Aorta (tissue), 5 donors: Measurements from ENCODE around the gene VPS13D. TPM values are rescaled to one million over a fixed set of nuclear protein-coding genes. Genes with fewer than 3 reads are reported as not detected.

Experiments
- ATAC-seq: fragments of 200-7000 bp; cut with Tn5 transposase; one replicate; pipeline ENCODE4 v1.9.1; 2022; ENCODE audit warnings: moderate library complexity; ENCODE audit not compliant: low FRiP score
- DNase-seq, 2 donors: peaks; one replicate each; pipeline ENCODE4 v3.0.0-alpha.2; 2020
- H3K27ac ChIP-seq, 2 donors: one replicate each; pipeline ENCODE4 v1.5.1; 2013; ENCODE audit warnings: low read length in 2 of 2, mild to moderate bottlenecking in 2 of 2, moderate library complexity in 2 of 2, control low read depth in 1 of 2, inconsistent platforms in 1 of 2, low read depth in 1 of 2
- H3K27me3 ChIP-seq, 2 donors: one replicate each; pipeline ENCODE4 v1.6.1; 2013; ENCODE audit warnings: control low read depth in 1 of 2, low read length in 1 of 2, mild to moderate bottlenecking in 1 of 2, moderate library complexity in 1 of 2; ENCODE audit not compliant: insufficient read depth in 2 of 2, control insufficient read depth in 1 of 2
- H3K36me3 ChIP-seq, 2 donors: one replicate each; pipeline ENCODE4 v1.6.1; 2013; ENCODE audit warnings: control low read depth in 1 of 2, low read length in 1 of 2, mild to moderate bottlenecking in 1 of 2; ENCODE audit not compliant: insufficient read depth in 2 of 2, control insufficient read depth in 1 of 2
- H3K4me1 ChIP-seq, 2 donors: one replicate each; pipeline ENCODE4 v1.6.1; 2013; ENCODE audit warnings: low read length in 2 of 2, control low read depth in 1 of 2, mild to moderate bottlenecking in 1 of 2, moderate library complexity in 1 of 2; ENCODE audit not compliant: insufficient read depth in 2 of 2, control insufficient read depth in 1 of 2
- H3K4me3 ChIP-seq, 2 donors: one replicate each; pipeline ENCODE4 v1.5.1; 2013; ENCODE audit warnings: low read length in 2 of 2, control low read depth in 1 of 2, mild to moderate bottlenecking in 1 of 2
- H3K9me3 ChIP-seq: one replicate; pipeline ENCODE4 v1.6.1; 2013; ENCODE audit warnings: mild to moderate bottlenecking, low read length; ENCODE audit not compliant: control insufficient read depth
- whole genome bisulfite sequencing, 2 donors: extraction: QIAGEN DNeasy Blood & Tissue Kit; methylation state at CpG; one replicate each; pipeline ENCODE4 v1.1.7; 2013; 5-methylcytosine and 5-hydroxymethylcytosine counted together
- intact Hi-C, 2 donors: fragments of 100-400 bp; cut with DNase I; formaldehyde crosslinking; loops; one replicate each; pipeline versions ENCODE4 v1.14.2 to v1.15.0; 2022
- polyA plus RNA-seq, 2 donors: library from polyadenylated mRNA; stranded (reverse); fragments of 200-250 nt; gene quantifications; one replicate each; pipeline ENCODE4 v1.2.3, GENCODE V29; 2013
- total RNA-seq, 2 donors: library from RNA; stranded (reverse); fragmentation: NEBNext Ultra II Directional; extraction: Animal tissue kit (Norgen Biotek cat#: 25700); gene quantifications; one replicate each; pipeline ENCODE4 v1.2.1, GENCODE V29; 2021
- donor health status: healthy with polysubstance abuse.
- donor health status: Bipolar disorder and iron deficiency.
- donor health status: DM: no; HTN: no; CAD: no.
- donor health status: DM: no; HTN: no; CAD: no.
- donor health status: DM: yes; HTN: yes; CAD: no.

The VPS13D gene
- total and polyA plus RNA-seq, 4 donors, result 15.8 to 134 (median 58.9) TPM

GRCh38 chr1:12244078-12244477, 14.2 kb downstream of the VPS13D start:
- peaks cover 0 to 2% of the 10 kb centered on the region in 2 donors for H3K4me1 ChIP-seq
- ATAC-seq (no peak), DNase-seq (no peak)
- 60 to 73% methylated on average over 2 of the region's 2 CpGs for WGBS, 2 donors
- H3K9me3 ChIP-seq, result no peaks in the 10 kb centered on the region
- H3K27me3 ChIP-seq, result no peaks in the 10 kb centered on the region
- peaks cover 7 to 9% of the 10 kb centered on the region in 2 donors for H3K36me3 ChIP-seq
- H3K4me3 ChIP-seq, result no peak overlapping the region
- H3K27ac ChIP-seq, result peak overlapping the region in 1 of 2 donors; percentile 25
- intact Hi-C loops, result no loop called here

- Histone ChIP-seq H3K27me3 (no peaks in the 10 kb centered on the region), H3K9me3 (no peaks in the 10 kb centered on the region), H3K4me3 (no peak overlapping the region), H3K4me1 (peaks cover 0 to 2% of the 10 kb centered on the region in 2 donors), H3K27ac (peak overlapping the region in 1 of 2 donors; percentile 25), H3K36me3 (peaks cover 9 to 10% of the 10 kb centered on the region in 2 donors)
- no peak for DNase-seq
- WGBS, 2 donors, result 89 to 92% methylated on average over 5 of the region's 5 CpGs
- ATAC-seq, result no peak
- intact Hi-C loops, result no loop called here
Observed at GRCh38 chr1:12244585-12244984, 14.8 kb downstream of the VPS13D start.

GRCh38 chr1:12245116-12245515, 15.3 kb downstream of the VPS13D start:
- no peak overlapping the region for H3K27ac ChIP-seq
- peaks cover 11 to 13% of the 10 kb centered on the region in 2 donors for H3K36me3 ChIP-seq
- intact Hi-C loops, result no loop called here
- H3K4me3 ChIP-seq, result no peak overlapping the region
- DNase-seq (no peak), ATAC-seq (no peak)
- no peaks in the 10 kb centered on the region for H3K9me3 ChIP-seq
- H3K27me3 ChIP-seq, result no peaks in the 10 kb centered on the region
- H3K4me1 ChIP-seq, result peaks cover 0 to 2% of the 10 kb centered on the region in 2 donors
- 90 to 92% methylated on average over 3 of the region's 3 CpGs for WGBS, 2 donors

- Histone ChIP-seq H3K4me3 (no peak overlapping the region), H3K27ac (no peak overlapping the region), H3K9me3 (no peaks in the 10 kb centered on the region), H3K27me3 (no peaks in the 10 kb centered on the region), H3K36me3 (peaks cover 11 to 13% of the 10 kb centered on the region in 2 donors), H3K4me1 (peaks cover 0 to 2% of the 10 kb centered on the region in 2 donors)
- intact Hi-C loops, result no loop called here
- DNase-seq (no peak), ATAC-seq (no peak)
Observed at GRCh38 chr1:12245733-12246132, 15.9 kb downstream of the VPS13D start.

- intact Hi-C loops, result no loop called here
- H3K4me1 ChIP-seq, result peaks cover 0 to 2% of the 10 kb centered on the region in 2 donors
- no peak for ATAC-seq
- H3K9me3 ChIP-seq, result no peaks in the 10 kb centered on the region
- H3K4me3 ChIP-seq, result no peak overlapping the region
- 44 to 51% methylated on average over 6 of the region's 6 CpGs for WGBS, 2 donors
- no peaks in the 10 kb centered on the region for H3K27me3 ChIP-seq
- peak overlapping the region in 1 of 2 donors; percentile 30 for H3K27ac ChIP-seq
- H3K36me3 ChIP-seq, result peaks cover 11 to 13% of the 10 kb centered on the region in 2 donors
- no peak for DNase-seq
Observed at GRCh38 chr1:12246584-12246983, 16.8 kb downstream of the VPS13D start.

GRCh38 chr1:12249181-12249580, 19.4 kb downstream of the VPS13D start:
- Histone ChIP-seq H3K9me3 (no peaks in the 10 kb centered on the region), H3K36me3 (peaks cover 10 to 11% of the 10 kb centered on the region in 2 donors), H3K27me3 (no peaks in the 10 kb centered on the region), H3K4me1 (peaks cover 0 to 2% of the 10 kb centered on the region in 2 donors), H3K4me3 (no peak overlapping the region), H3K27ac (no peak overlapping the region)
- DNase-seq, result no peak
- WGBS, 2 donors, result 94% methylated on average over 1 of the region's 1 CpG
- intact Hi-C loops, result no loop called here
- ATAC-seq, result no peak

- H3K36me3 ChIP-seq, result peaks cover 5 to 6% of the 10 kb centered on the region in 2 donors
- H3K27ac ChIP-seq, result no peak overlapping the region
- ATAC-seq (no peak), DNase-seq (no peak)
- no peak overlapping the region for H3K4me3 ChIP-seq
- no peaks in the 10 kb centered on the region for H3K27me3 ChIP-seq
- no peaks in the 10 kb centered on the region for H3K9me3 ChIP-seq
- WGBS, 2 donors, result 70 to 75% methylated on average over 6 of the region's 6 CpGs
- H3K4me1 ChIP-seq, result peaks cover 0 to 2% of the 10 kb centered on the region in 2 donors
- intact Hi-C loops, result no loop called here
Observed at GRCh38 chr1:12249748-12250147, 19.9 kb downstream of the VPS13D start.

- no peak for ATAC-seq
Observed at GRCh38 chr1:12251442-12251841, 21.6 kb downstream of the VPS13D start.

GRCh38 chr1:12255913-12256312, 26.1 kb downstream of the VPS13D start:
- H3K36me3 ChIP-seq, result peaks cover 3 to 14% of the 10 kb centered on the region in 2 donors
- no peaks in the 10 kb centered on the region for H3K27me3 ChIP-seq
- ATAC-seq (no peak), DNase-seq (no peak)
- H3K27ac ChIP-seq, result no peak overlapping the region
- intact Hi-C loops, result no loop called here
- no peak overlapping the region for H3K4me3 ChIP-seq
- 87 to 95% methylated on average over 2 of the region's 2 CpGs for WGBS, 2 donors
- no peaks in the 10 kb centered on the region for H3K4me1 ChIP-seq
- no peaks in the 10 kb centered on the region for H3K9me3 ChIP-seq

More at GRCh38 chr1:12251442-12251841, 21.6 kb downstream of the VPS13D start:
- Histone ChIP-seq H3K9me3 (no peaks in the 10 kb centered on the region), H3K4me3 (no peak overlapping the region), H3K27me3 (no peaks in the 10 kb centered on the region), H3K27ac (no peak overlapping the region), H3K4me1 (peaks cover 0 to 2% of the 10 kb centered on the region in 2 donors), H3K36me3 (peaks cover 6 to 9% of the 10 kb centered on the region in 2 donors)
- no peak for DNase-seq
- intact Hi-C loops, result no loop called here
- WGBS, 2 donors, result 62 to 66% methylated on average over 5 of the region's 5 CpGs
